Brain pericyte (primary cell): ENCODE data around the gene LSS.
"Not testable (repeated sequence)": the region's sequence is repeated elsewhere in the genome, so short reads cannot be mapped to it uniquely, and the experiment has no call there.

Experiments
- DNase-seq: peaks from one replicate; pipeline ENCODE4 v3.0.0-alpha.2; 2012; ENCODE audit warnings: low read depth, low spot score

LSS gene

DNA sequence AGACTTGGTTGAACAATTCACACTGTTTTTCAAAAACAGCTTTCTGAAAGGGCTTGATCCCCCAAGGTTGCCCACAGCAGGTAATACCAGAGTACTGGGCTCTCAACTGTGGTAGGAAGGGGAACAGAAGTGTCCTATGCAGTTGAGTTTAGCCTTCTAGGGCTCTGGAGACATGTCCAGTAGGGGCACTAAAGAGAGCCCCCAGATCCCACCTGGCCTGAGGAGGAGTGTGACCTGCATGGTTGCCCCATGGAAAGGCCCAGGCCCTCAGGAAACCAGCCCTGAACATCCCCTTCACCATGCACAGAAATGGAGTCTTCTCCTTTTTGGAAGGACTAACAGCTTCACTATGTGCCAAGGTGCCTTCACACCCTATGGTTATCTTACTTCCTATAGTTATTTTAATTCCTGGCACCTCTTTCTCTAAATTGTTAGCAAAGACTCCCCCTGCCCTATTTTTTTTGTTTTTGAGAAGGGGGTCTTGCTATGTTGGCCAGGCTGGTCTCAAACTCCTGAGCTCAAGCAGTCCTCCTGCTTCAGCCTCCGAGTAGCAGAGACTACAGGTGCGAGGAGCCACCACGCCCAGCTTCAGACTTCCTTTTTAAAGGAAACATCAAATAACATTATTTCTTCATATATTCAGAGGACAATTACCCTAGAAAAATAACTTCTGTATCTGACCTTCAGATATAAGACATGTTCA is 16.8 kb upstream of the LSS start:
- no peak for DNase-seq

DNA sequence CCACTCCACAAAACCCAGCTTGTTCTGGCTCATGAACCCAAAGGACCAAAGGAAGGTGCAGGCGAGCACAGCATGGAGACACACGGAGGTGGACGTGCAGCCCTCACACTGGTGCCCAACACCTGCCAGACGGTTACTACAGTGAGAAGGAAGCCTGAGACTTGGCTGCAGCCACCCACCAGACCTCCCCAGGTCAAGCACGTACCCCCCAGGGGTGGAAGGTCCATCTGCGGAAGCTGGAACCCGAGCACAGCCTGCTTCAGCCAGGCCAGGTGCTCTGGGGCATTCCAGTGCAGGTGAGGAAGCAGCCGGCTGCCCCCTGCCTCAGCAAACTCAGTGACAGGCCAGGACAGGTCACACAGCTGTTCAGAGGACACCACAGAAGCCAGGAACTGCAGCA is 16.0 kb upstream of the LSS start:
- DNase-seq: no peak

DNA sequence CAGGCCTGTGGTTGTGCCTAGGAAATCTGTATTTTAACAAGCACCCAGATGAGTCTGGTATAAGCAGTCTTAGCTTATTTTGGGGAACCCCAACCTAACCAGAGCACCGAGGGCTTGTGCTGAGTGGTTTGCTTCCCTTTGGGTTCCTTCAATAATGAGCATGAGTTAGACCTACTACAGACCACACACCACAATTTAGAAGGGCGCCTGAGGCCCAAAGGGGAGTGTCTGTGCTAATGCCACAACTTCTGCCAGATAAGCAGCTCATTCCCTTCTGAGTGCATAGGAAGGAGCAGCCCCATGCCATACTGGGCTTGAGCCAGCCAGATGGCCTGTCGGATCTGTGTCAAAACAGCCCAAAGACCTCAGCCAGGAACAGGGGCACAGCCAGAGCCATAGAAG is 15.4 kb upstream of the LSS start:
- no peak for DNase-seq

DNA sequence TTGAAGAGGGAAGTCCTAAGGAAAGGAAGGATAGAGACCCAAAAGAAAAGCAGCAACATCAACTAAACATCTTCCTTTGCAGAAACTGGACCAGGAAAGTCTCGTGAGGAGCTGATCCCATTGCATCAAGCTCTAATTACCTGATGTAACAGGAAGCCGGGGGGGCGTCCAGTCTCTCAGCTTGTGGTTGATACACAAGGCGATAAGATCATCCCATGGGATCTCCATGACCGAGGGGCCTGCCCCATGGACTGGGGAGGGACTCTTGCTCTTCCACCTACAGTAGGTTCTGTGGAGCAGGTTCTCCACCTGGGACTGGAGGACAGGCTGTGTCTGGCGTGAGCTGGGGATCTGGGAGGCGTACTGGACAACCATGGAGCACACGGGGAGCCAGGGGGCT is 14.8 kb upstream of the LSS start:
- no peak for DNase-seq

DNA sequence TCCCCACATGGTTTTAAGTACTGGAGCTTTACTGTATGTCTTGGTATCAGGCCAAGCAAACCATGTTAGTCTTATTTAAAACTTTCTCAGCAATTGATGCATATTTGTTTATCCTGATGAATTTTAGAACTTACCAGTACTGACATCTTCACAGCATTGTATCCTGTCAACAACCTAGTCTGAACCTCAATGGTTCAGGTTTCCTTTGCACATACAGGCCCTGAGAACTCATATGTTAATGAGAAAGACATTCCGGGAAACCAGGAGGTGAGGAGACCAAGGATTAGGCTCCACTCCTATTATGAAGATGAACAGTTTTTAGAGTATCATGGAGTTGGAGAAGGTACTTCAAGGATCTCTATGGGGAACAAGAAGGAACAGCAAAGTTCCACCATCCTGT is 13.0 kb upstream of the LSS start:
- DNase-seq: not testable (repeated sequence)

DNA sequence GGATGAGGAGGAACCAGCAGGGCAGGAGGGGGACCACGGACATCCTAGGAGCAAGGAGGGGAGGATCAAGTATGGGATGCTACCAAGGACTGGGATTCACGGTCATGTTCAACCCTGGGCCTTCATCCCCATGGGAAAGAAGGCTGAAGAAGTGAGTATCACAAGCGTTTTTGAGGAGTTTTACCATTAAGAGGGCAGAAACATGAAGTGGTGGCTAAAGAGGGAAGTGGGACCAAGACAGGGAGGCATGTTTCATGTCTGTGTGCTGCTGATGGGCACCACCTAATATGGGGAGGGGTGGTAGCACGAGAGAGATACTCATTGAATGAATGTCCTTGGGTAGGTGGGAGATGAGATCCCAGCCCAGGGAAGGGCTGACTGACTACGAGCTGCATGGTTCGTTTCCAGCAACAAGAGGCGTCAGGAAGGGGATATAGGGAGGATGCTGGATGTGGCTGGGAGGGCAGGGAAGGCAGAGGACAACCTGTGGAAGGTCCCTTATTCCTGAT is 11.3 kb upstream of the LSS start:
- no peak for DNase-seq

DNA sequence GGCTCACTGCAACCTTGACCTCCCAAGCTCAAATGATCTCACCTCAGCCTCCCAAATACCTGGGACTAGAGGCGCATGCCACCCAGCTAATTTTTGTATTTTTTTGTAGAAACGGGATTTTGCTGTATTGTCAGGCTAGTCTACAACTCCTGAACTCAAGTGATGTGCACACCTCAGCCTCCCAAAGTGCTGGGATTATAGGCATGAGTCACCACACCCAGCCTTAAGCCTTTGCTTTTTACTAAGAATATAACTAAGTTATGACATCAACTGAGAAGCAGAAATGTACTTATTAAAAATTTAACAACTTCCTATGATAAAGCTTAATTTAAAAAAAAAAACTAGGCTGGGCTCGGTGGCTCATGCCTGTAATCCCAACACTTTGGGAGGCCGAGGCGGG is 8.9 kb upstream of the LSS start:
- DNase-seq: no peak

DNA sequence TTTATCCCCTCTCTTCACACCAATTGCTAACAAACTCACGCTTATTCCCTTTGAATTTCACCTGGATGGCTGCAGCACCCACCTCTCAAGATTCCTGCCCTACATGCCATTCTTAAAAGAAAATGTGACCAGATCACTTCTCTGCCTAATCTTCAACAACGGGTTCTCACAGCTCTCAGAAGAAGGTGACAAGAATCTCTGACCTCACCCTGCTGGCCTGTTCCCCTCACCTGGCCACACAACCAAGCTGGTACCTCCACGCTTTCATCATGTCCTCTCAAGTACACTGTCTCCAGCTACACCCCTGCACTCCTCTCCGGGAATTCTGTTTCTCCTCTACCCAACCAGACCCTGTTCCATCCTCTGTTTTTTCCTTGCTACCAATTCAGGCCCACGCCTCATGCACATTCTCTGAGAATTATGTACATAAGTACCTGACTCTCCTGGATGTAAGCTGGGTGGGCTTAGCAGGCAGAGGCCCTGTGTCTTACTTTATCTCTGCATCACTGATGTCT is 5.9 kb upstream of the LSS start:
- no peak for DNase-seq

DNA sequence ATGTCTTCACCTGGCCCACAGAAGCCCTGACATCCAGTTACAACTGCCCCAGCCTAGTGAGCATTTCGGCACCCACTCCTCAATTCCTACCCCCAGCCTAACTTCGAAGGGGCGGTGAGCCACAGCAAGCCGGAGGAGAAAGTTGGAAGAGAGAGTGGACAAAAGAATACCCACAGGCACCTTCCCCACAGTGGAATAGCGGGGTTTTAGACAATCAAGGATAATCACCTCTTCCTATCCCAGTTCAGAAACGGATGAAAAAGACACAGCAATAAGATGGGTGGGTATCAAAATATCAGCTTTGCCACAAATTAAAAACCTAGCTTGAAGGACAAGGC is 1.3 kb upstream of the LSS start:
- no peak for DNase-seq

DNA sequence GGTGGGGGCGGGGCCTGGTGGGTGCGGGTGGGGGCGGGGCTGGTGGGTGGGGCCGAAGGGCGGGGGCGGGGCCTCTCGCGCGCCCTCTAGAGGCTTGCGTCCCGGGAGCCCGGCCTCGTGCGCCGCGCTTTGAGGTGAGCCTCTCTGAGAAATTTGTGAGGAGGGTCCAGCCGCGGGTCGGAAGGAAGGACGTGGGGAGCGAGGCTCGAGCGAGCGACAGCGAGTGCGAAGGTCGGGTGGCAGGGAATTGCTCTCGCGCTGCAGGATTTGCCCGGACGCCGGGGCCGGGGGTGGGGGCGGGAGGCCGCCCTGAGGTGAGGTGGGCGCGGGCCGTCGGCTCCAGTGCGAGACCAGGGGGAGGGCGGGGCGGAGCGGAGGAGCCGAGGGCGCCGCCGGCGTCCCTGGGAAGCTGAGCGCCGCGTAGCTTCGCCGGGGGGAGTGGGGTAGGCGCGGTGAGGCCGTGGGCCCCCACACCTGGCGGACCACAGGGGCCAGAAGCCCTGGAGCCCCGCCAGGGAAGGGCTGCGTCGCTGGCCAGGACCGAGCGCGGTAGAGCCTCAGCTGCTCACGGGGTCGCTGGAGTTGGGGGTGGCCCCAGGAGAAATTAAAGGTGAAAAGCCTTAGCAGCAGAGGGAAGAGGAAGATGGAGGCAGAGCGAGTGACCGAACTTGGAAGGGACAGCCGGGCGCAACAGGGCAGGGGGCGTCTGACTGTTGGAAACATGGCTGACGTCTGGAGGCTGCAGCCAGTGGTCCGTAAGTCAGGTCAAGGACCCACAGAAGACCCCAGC is 754 bp upstream of the LSS start:
- DNase-seq: no peak

DNA sequence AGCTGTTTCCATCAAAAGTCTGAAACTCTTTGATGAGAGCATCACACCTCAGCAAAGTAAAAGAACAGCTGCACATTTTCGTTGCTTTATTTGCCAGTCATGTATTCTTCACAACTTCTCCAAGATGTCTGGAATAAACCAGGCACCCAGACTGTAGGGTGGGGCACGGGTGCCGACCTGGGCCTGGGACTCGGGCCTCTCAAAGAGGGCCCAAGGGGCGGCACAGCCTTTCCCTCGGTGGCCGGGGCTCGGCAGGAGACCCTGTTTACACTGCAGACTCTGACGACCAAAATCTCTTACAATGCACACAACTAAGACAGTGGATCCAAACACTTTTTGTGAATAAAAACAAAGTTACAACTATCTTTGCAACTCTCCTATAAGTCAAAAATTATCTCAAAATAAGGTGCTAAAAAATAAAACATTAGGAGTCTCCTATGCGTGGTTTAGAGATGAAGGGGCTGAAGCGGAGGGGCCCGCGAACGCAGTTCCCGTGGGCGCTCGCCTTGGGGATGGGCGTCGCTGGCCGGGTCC is 696 bp downstream of the LSS start:
- DNase-seq: no peak

DNA sequence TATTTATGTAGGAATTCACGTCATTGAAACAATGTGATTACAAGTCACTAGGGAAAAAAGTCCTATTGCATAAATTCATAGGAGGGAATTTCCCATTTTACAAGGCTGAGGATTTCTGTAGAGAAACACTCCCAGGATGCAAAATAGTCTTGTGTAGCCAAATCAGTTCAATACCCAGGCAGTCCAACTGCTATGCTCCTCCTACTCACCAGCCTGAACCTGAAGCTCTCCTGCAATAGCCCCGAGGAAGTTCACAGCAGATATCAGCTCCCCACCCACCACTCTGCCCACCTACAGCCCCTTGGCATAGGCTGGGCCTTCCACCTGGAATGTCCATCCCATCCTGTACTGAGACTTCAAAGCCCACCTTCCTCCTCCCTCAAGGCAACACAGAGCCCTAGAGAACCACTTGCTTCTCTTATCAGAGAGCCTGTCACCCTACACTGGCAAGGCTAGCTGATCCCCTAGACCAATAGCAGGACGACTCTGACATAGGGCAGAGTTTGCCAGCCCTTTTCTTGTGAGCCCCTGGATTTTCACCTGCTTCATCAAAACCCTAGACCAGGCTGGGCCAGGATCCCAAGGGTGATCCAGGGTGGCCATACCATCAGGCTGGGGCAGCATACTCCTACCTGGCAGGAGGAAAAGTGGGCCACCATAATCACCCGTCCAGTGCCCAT is 1.5 kb downstream of the LSS start:
- no peak for DNase-seq

DNA sequence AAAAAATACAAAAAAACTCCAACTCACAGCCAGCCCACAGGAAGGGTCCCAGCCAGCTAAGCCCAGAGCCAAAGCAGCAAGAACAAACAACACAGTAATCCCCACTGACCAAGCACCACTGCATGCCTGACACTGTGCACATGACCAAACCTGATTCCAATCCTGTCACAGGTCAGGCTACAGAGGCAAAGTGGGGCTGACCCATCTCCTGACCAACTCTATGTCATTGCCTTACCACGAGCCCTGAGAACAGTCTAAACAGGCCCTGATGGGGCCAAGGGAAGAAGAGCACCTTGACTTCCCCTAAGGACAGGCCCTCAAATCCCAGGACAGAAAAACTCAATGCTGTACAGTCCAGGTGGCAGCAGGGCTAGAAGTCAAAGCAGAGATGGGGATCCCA is 2.4 kb downstream of the LSS start:
- DNase-seq: no peak

DNA sequence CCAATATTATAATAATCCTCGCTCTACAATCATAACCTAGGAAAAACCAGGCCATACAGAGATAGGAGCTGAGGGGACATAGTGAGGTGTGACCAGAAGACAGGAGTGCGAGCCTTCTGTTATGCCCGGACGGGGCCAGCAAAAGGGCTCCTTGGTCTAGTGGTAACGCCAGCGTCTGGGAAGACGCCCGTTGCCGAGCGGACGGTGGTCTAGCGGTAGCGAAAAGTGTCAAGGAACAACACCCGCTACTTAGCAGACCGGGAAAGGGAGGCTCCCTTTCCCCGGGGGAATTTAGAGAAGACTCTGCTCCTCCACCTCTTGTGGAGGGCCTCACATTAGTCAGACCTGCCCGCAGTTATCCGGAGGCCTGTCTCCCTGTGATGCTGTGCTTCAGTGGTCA is 4.9 kb downstream of the LSS start:
- not testable (repeated sequence) for DNase-seq

DNA sequence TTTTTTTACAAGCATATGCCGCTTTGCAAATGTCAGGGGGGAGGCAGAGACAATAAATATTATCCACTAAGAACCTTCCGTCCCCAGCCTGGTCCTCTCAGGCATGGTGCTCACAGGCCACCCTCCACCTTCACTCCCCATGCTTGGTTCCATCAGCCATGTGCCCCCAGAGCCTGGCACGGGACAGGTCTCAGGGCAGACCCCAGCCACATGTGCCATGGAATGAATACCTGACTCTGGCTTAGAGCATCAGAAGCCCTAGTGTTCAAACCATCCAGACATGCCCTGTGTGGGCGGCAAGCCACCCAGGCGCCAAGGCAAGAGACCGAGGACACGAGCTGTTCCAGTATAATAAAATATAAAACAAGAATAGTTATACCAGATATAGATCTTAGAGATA is 5.4 kb downstream of the LSS start:
- DNase-seq: no peak

DNA sequence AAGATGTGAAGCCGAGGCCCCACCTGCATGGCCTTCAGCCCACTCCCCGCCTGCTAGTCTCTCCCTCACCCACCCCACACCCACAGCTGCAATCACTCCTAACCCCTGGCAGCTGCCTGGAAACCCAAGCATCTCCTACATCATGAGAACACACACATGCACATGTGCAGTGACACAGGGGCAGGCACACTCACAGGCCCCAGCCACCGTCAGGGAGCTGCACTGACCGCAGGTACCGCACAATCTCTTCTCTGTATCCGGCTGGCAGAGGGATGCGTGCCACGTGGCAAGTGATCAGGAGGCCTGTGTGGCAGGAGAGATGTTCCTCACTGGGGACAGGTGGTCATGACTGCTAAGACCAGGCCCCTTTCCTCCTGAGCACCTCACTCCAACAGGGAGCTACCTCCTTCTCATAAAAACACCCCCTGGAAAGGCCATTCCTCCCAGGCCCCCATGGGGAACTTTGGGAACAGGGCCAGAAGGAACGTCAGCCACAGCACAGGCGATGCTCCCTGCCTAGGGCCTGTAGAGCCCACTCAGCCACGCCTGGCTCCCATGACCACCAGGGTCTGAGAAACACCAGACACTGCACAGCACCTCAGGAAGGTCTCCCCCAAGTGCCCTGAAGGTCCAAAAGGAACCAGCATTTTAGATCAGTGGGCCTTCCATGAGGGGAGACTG is 6.0 kb downstream of the LSS start:
- DNase-seq: no peak

DNA sequence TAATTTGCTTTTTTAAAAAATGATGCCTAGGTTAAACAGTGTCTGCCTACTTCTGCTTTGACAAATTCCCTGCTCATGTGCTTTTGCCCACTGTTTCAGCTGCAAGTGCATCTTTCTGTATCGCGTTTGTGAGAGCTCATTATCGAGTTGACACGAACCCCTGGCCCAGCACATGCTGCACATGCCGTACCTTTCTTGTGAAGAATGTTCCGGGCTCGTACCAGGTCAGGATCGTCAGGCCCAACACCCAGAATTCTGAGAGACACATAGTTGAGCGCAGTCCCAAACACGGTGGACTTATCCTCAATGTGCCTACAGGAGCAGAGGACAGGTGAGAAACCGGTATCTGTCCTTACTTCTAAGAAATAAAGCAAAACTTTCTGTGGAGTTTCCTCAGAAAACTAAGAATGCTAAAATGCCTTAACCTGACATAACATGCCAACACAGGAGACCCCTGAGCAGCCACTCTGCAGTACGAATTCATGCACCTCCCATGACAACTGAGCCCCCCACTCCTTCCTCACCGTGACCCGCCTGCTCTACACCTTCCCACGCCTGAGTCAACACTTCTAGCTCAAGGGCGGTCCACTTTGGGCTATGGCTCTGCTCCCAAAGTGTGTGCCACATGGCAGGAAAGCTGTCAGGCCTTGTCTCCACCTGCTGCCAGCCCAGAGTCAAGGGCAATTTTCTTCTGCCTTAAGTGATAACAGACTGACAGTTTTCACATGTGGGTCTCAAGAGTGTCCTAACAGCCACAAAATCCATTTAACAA is 6.7 kb downstream of the LSS start:
- no peak for DNase-seq

DNA sequence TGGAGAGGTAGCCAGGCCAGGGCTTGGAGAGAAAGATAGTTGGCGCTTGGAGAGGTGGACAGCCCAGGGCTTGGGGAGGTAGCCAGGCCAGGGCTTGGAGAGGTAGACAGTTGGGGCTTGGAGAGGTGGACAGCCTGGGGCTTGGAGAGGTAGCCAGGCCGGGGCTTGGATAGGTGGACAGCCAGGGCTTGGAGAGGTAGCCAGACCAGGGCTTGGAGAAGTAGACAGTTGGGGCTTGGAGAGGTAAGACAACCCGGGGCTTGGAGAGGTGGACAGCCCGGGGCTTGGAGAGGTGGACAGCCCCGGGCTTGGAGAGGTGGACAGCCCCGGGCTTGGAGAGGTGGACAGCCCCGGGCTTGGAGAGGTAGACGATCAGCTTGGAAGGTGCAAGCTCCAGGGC is 7.7 kb downstream of the LSS start:
- no peak for DNase-seq

DNA sequence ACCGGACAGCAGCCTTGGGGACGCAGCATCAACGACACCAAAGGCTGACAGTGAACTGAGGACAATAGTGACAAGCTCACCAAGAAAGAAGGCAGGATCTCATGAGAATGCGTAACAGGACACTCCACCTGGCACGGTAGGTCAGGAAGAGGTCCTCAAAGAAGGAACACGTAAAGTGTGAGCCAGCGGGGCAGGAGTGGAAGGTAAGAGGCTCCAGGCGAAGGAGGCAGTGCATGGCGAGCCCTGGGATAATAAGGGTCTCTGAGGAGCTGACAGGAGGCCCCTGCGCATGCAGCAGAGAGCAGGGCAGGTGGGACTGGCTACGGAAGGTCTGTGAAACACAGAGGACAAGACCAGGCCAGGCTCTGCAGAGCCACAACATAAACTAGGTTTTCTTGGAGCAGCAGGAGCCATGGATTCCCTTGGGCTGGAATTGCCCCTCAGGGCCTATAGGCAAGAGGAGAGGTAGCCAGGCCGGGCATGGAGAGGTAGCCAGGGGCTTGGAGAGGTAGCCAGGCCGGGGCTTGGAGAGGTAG is 8.2 kb downstream of the LSS start:
- no peak for DNase-seq

DNA sequence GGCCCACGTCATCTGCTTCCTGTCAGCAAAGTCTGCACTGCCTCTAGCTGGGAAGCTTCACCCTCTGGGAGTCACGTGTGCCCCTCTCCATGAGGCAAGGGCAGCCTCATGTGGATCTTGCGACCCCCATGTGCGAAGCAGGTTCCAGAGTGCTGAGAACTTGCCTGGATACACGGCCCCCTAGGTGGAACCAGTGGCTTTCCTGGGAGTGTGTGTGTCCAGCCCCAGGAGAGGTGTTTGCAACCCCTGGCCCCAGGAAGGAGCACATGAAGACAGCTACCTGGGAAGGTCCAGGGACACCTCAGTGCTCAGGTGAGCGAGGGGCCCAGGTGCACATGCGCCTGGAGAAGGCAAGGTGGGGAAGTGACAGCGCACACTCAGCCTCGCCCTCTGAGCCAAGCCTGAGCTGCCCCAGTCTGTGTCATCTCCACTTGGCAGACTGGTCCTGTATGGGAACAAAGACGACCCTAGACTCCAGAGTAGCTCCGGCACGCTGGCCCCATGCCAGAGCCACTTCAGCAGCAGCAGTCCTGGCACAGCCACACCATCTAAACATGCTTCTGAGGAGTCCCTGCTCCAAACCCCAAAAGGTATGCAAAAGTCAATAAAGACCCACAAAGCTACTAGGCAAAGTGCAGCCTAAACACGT is 8.9 kb downstream of the LSS start:
- no peak for DNase-seq
